Measurements from ENCODE around the gene TBC1D16.

TBC1D16 gene

DNA sequence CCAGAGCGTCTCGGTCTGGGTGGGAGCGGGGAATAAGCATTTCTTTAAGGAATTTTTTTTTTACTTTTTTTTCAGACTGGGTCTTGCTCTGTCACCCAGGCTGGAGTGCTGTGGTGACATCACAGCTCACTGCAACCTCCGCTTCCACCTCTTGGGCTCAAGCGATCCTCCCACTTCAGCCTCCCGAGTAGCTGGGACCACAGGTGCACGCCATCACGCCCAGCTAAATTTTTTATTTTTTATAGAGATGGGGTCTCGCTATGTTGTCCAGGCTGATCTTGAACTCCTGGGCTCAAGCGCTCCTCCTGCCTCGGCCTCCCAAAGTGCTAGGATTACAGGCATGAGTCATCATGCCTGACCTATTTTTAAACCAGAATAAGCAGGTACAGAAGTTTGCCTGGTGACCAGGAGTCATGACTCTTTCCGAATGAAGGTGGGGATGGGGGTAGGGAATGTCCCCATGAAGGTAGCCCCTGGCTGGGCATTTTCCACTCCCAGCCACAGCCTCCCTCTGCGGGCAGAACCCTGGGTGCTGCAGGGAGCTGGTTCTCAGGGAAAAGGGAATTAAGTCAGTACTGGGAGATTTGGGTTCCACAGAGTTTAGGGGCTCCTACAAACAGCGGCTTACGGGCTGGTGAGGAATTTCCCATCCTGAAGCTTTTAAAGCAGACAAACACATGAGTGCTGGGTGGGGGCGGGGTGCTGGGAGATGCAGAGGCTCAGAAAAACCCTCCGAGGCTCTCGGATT, 48.3 kb downstream of the TBC1D16 start:
- DNase-seq, result no peak

DNA sequence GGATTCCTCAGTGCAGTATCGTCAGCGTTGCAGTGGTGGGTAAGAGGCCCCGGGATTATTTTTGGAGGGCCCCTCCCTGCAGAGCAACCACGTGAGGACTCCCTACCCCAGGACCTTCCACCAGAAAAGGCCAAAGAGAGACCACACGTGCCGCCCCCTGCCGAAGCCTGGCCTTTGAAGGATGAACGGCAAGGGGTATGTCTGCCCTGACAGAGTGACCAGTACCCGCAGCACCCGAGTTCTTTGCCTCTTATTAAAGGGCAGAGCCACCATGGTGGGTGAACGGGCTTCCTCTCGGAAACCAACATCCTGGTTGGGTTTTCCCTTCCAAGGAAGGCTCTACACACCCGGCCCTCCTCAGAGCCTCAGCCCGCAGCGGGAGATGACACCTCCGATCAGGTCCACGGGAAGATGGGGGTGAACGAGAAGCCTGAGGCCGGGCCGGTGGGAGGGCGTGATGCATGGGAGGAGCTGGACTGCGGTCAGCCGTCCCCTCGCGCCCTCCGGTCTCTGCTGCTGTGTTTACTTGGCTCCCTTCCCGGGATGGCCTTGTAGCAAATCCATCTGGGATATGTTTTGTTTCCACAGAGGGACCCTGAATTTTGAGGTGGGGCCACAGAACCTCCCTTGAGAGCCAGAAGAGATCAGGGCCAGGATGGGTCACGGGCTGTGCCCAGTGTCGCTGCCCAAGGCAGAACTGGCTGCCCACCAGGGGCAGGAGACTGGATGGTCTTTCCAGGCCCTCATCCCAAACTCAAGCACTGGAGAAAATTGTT, 49.1 kb downstream of the TBC1D16 start:
- DNase-seq, result no peak

DNA sequence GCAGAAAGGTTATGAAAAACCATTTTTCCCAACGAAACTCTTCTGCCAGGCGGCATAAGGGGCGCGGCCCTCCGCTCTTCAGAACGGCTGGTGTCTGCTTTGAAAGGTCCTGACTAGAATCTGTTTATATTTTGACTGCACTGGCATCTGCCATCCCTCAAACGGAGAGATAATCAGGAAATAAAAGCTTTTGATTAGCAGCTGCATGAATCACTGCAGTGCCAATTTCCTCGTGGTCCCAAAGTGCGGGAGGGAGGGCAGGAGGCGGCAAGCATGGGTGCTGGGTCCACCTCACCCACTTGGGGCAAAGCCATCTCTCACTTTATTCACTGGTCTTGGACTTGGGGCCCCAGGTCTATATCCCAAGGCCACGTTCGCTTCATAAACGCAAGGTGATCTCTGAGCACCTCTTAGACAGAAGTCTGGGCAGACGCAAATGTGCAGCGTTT, 49.7 kb downstream of the TBC1D16 start:
- no peak for DNase-seq

DNA sequence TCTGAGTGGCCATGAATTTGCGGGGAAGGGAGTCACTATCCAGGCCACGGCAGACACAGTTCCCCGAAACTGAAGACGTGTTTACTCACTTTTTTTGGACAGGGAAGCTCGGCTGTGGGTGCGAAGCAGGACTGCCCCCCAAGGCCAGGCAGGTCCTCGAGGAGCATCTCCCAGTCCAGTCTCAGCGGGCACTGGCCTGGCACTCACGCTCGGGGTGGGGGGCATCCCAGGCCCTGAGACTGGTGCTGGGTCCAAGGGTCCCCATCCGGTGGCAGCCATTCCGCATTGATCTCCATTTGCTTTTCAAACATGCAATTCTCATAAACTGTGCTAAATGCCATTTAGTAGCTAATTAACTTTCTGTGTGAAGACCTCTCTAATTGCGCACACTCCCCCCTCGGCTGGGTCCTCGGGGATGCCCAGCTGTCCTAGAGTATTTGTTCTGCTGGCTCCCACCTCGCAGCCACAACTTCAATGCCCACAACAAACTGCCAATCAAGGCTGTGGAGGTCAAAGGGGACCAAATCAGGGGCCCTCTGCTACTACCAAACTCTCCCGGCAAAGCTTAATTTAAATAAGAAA, 50.2 kb downstream of the TBC1D16 start:
- no peak for DNase-seq

DNA sequence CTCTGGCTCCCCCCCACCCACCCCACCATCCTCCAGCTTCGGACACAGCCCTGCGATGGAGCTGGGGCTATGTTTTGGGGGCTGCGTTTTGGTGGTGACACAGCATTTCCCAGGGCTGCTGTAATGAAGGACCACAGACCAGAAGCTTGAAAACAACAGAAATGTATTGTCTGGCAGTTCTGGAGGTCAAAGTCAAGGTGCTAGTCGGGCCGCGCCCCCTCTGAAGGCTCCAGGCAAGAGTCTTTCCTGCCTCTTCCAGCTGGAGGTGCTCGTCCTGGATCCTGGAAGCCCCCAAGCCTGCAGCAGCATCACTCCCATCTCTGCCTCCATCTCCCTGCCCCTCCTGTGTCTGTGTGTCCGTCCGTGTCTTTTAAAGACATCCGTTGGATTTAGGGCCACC, 50.8 kb downstream of the TBC1D16 start:
- DNase-seq, result no peak

DNA sequence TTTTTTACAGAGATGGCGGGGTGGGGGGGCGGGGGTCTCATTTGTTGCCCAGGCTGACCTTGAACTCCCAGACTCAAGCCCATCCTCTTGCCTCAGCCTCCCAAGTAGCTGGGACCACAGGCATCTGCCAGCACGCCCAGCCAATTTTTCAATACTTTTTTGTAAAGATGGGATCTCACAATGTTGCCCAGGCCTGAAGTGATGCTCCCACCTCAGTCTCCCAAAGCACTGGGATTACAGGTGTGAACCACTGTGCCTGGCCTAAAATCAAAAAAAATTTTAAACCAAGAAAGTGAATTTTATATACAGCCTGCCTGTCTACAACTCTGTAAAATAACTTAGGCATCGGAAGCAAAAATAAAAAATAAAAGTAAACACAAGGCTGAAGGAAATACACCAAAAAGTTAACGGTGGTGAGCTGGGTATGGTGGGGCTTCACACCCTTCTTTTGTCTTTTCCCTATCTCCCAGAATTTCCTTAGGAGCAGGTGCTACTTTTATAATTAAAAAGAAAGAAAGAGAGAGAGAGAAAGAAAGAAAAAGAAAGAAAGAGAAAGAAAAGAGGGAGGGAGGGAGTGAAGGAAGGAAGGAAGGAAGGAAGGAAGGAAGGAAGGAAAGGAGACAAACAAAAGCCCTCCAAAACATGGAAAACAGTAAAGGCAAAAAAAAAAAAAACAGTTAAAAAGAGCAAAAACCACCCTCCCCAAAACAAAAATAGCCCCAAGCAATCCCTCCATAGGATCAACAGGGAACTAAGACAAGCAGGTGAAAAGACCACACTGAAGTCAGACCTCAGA, 51.4 kb downstream of the TBC1D16 start:
- DNase-seq, result no peak

DNA sequence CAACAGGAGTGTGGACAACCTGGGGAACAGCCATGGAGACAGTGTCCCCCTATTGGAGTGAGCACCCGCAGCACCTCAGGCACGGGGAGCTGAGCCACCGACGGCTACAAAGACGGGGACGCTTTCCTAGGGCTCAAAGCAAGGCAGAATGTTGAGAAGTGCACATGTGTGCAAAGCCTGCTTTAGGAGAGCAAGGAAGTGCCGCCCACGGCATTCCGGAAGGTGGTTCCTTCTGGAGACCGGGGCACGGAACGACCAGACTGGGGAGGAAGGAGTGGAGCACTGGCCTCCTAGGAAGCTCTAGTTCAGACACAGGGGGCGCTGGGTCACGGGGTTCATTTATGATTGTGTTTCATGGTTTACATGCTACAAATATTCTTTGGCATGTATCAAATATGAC, 52.2 kb downstream of the TBC1D16 start:
- no peak for DNase-seq

DNA sequence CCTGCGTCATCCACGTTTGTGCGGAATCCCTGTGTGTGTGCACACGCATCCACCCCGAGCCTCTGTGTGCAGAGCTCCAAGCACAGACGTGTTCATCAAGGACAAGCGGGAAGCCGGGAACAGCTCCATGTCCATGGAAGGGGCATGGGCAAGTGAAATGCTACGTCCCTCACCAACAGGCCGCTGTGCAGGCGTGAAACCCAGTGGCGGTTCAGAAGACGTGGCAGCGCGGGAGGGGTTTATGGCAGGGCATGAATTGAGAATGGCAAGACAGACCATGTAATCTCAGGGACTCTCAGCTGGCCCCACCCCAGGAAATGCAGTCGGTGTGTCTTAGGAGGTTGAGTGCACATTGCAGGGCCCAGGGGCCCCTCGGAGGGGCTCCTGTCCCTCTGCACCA, 52.7 kb downstream of the TBC1D16 start:
- no peak for DNase-seq

DNA sequence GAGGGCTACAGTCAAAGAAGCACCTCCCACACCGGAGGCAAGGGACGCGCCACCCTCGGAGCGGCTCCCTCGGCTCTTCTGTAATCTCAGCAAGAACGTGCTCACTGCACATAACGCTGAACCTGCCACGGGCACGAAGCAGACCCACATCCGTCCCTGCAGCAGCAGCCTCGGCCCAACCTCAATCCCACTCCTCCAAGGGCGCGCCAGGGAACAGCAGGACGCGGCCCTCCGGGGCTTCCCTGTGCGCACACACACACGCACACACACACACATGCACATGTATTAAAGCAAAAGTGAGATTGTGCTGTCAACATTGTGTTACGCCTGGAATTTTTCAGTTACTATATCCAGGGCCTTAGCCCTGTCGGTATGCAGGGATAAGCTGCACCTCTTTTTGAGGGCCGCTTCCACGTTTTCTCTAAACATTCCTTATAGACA, 54.0 kb downstream of the TBC1D16 start:
- no peak for DNase-seq

DNA sequence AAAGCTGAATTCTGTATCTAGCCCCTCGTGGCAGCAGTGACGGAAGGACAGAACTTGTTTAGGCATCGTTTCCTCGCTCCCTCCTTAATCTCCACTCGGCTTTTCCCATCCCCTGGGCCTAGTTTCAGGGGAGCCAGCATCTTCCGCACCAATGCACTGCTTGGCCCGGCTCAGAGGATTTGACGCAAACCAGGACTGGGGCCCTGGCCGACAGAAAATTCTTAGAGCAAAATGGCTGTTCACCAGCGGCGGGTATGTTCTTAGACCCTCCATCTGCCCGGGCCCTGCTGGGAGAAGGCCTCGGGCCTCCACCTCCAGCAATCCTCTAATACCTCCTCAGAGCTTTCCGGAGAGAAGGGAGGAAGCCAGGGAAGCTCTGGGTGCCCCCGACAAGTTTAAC, 54.6 kb downstream of the TBC1D16 start:
- DNase-seq, result no peak

DNA sequence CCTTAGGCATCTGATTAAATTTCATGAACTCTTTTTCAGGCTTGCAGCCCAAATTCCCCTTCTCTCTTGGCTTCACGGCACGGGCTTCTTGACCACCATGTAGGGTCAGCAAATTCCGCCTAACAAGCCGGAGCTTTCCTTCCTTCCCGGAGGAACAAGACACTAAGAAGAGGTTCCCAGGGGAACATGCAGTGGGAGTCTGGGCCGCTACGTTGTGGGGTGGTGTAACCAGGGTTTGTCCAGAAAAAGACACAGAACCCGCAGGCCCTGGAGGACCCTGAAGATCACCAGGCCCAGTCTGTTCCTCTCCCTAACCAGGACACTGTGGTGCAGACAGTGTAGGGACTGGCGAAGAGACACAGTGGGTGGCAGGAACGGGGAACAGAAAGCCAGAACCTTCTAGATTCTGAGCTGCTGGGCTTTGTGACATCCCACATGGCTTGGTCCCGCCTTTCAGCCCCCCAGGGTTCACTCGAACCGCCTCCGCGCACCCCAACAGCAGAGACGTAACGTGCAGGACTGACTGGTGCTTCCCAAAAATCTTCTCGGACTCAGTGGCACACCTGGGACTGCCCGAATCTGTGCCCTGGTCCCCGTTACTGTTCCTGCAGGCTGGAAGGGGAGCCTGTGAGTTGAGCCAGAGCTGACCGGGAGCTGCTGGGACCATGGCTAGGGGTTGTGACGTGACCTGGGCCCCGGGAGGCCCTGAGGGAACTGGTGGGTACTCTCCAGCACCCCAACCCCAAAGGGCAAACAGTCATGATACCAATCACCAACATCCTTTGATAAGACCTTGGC, 55.2 kb downstream of the TBC1D16 start:
- no peak for DNase-seq

DNA sequence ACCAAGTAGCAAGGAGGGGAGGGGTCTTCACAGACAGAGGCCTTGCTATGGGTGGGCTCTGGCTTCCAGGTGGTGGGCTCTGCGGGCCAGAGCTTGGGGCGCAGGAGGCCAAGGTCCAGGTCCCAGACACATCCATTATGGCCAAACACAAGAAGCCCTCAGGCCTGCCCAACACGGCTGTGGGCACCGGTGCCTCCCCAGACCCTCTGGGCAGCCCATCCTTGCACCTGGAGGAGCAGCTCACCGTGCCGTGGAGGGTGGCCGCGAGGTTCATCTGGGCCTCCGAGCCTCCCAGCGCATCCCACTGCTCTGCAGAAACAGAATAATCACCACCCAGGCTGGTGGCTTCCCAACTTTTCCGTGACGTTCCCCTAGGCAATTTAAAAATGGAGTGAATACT, 55.9 kb downstream of the TBC1D16 start:
- DNase-seq, result no peak

DNA sequence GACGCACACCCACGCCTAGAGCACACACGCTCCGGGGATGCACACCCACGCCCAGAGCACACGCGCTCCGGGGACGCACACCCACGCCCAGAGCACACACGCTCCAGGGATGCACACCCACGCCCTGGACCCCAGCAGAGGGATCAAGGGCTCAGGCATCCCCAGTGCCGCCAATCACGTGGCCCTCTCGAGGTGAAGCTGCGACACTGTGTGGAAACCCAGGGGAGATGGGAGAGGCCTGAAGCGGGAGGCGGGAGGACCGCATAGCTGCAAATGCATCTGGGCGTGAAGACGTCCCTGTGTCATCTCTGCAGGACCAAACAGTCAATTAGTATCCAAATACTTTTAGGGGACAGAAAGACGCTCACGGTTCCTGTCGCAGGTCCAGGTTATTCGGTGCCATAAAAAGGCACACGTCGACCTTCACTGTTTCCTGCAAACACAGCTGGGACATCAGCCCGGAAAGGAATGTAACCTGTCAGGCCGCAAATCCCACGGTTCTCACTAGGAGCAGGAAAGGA, 56.4 kb downstream of the TBC1D16 start:
- no peak for DNase-seq

DNA sequence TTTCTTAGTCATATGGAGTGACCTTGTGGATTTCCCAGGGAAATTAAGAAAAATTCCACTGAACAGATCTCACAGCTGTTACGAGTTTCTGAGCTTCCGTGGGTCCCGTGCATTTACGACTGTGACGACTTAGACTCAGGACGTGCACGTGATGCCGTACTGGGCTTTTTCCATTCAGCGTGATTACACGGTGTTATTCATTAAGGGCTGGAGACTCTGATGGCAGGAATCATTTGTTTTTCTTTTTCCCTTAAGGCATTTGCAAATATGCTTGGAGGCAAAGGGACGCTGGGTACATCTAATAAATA, 57.2 kb downstream of the TBC1D16 start:
- DNase-seq, result no peak

DNA sequence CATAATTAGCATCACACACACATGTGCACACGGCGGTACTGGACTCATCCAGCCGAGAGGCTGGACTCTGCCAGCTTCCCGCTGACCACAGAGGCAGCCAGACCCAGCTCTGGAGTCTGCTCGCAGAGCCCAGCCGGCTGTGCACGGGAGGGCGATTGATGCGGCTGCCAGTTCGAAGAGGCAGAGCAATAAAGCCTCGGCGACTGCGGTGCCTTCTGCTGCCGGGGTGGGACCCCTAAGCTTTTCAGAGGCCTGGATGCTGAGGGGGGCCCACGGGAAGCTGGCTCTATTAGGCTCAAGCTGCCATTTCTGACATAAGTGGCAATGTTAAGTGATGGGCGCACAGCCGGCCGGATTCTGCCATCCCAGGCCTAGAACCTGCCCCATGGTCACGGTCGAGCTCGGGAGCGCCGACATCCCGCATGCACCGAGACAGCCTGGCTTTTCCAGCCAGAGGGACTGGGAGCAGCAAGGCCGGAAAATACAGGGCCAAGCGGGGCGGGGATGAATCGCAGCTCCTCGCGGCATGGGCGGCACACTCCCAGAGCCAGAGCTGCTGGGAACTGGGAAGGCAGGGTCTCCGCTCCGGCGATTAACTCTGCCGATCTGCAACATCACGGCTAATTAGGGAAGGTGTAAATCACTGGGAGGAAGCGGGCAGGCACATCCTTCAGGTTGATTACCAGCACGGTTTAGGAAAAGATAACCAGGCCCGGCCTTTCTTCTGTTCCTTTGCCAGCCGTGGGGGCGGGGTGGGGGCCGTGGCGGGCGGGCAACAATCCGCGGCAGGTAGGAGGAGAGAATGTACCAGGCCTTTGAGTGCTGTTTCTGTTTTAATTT, 57.7 kb downstream of the TBC1D16 start:
- no peak for DNase-seq

DNA sequence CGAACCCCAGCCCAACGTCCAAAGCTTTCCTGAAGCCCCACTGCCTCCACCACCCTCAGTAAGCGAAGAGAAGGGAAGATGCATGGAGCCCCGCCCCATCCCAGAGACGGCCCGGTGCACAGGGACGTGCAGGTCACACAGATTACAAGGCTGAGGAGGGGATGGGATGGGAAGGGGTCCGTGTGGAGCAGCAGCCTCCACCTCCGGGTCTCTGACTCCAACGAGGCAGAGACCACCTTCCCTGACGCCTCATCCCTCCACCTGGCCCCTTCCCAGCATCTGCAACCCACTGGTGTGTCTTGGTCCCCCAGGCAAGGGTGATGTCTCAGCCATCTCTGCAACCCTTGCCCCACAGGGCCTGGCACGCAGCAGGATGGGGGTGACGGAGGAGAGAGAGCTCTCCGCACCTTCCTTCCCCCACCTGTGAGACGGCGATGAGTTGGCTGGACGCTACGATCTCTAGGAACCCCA, 58.5 kb downstream of the TBC1D16 start:
- DNase-seq, result no peak

DNA sequence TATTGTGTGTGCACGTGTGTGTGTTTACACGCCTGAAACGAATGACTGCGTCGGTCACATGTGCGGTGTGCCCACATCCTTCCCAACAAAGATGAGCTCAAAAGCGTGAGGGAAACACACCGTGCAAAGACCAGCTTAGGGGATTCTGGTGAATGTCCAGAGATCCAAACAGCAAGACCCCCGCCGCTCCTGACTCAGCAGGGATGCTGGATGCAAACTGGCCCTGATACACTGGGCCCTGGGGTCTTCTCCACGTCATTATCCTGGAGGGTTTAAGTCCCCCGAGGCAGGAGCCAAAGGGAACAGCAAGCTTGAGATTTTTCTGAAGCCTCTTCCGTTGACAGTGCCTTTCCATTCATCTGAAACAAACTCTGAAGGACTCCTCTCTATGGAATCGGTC, 59.2 kb downstream of the TBC1D16 start:
- DNase-seq, result no peak

DNA sequence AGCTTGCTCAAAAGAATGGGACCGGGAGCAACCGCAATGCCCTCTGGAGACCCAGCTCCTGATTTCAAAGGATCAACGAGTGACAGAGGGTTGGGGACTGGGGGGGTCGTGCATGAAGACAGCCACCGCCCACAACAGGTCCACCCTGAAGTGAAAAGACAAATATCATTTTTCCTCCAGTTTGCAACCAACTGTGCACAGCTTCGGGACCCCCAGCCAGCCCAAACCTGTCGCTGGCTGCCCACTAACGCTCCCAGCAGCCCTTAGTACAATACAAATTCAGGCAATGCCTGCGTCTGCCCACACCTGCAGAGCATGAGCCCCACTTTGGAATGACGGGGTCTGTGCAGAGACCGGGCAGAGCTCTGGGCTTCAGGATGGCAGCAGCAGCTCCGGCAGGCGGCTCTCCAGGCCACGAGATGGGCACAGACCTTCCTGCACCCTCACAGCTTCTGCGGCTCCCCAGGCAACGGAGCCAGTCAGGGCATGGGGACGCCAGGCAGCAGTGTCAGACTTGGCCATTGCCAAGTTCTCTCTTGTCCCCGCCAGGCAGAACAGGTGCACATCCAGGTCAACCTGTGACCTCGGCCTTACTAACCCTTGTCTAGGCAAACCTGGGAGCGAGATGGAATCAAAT, 60.1 kb downstream of the TBC1D16 start:
- DNase-seq, result no peak

DNA sequence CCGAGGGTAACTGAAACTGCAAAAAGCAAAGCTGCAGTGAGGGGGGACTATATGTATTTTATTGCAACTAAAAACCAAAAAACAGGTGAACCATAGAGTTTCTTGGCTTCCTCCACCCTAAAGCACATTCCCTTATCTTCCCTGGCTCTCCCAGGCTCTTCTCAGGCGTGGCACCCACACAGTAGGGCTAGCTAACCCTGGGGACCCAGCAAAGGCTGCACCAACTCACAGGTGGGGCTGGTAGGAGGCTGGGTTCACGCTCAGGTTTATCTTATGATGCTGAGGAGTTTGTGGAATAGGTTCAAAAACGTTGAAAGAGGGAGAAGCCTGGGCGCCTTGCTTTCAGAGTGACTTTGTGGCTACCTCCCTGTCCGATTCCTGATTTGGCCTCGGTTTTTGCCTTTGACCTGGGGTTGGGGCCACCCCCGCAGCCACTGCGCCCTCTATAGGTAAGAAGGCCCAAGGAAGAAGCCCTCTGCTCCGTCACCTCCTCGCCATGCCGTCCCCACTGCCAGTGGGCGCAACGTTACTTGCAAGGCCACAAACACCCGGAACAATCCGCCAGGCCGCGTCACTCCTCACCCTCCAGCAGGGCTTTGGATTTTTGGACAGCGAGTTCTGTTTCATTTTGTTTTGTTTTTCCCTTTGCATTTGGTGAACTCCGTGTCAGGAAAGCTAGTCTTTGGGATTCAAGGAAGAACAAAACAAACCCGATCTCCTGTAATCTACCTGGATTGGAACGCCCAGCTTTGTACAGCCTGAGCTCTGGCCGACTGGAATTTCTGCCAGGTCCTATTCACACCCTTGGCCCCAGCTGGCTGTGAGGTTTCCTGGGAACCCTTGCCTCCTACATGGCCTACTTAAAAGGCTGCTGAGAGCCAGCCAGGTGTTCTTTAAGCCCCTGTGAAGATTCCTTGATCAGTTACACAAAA, 60.8 kb downstream of the TBC1D16 start:
- no peak for DNase-seq
